BE2C (cell line): Measurements from ENCODE around the gene SEMA6B.
"Not testable (repeated sequence)": the region's sequence is repeated elsewhere in the genome, so short reads cannot be mapped to it uniquely, and the experiment has no call there.

Experiments used
- DNase-seq: peaks from one replicate; pipeline ENCODE4 v3.0.0-alpha.2; 2020
- H3K27me3 ChIP-seq: fragments of 250-450 bp; sonication (Bioruptor Pico); 2 replicates; pipeline ENCODE4 v1.5.1; 2020; ENCODE audit warnings: mild to moderate bottlenecking
- H3K36me3 ChIP-seq: fragments of 250-450 bp; sonication (Bioruptor Pico); 2 replicates; pipeline ENCODE4 v1.5.1; 2020; ENCODE audit warnings: mild to moderate bottlenecking
- H3K4me1 ChIP-seq: fragments of 250-450 bp; sonication (Bioruptor Pico); 2 replicates; pipeline ENCODE4 v1.5.1; 2020
- H3K4me3 ChIP-seq: 2 replicates; pipeline ENCODE4 v1.5.1; 2011; ENCODE audit warnings: low read depth, low read length
- H3K9me3 ChIP-seq: fragments of 250-450 bp; sonication (Bioruptor Pico); 2 replicates; pipeline ENCODE4 v1.5.1; 2020
- CTCF ChIP-seq: IDR thresholded peaks from 2 replicates; pipeline ENCODE4 v1.5.1; 2012; ENCODE audit warnings: mild to moderate bottlenecking, low read depth, low read length

The SEMA6B gene

DNA sequence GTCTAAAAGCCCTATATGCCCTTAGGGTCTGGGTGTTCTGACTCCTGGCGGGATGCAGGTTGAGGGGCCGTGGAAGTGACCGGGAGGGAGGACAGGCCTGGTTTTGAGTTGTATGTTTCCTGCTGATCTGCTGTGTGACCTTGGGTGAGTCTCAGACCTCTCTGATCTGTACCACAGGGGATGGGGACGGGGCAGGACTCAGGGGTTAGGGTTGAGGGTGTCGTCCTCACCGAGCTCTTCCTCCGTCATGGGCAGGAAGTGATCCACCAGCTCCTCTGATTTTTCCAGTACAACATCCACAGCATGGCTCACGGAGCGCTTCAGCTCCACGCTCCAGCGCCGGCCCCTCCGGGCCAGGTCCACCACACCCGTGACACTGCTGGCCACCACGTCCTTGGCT, 30.6 kb downstream of the SEMA6B start:
- no peaks in the 10 kb centered on the region for H3K27me3 ChIP-seq
- no peak for TF ChIP-seq CTCF
- H3K9me3 ChIP-seq = no peaks in the 10 kb centered on the region
- no peaks in the 10 kb centered on the region; the same call in 1 of the 2 replicates for H3K4me1 ChIP-seq
- DNase-seq = no peak
- H3K36me3 ChIP-seq = no peaks in the 10 kb centered on the region
- H3K4me3 ChIP-seq = no peak overlapping the region

GRCh38 chr19:4527377-4527776, 32.1 kb downstream of the SEMA6B start:
- not testable (repeated sequence) for H3K4me1 ChIP-seq, DNase-seq, H3K27me3 ChIP-seq, H3K9me3 ChIP-seq, H3K36me3 ChIP-seq, H3K4me3 ChIP-seq

DNA sequence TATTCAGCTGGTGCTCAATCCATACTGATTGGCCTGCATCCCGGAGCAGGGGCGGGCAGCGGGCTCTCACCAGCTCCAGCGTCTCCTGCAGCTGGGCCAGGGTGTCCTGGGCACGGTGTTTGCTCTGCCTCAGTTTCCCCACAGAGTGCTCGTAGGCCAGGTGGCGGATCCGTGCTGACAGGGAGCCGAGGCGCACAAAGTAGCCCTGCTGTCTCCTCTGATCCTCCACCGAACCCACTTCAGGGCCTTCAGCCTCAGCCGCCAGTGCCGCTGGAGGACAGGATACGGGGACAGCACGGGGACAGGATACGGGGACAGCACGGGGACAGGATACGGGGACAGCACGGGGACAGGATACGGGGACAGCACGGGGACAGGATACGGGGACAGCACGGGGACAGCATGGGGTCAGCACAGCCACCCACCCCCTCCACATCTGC, 33.9 kb downstream of the SEMA6B start:
- no peaks in the 10 kb centered on the region for H3K4me1 ChIP-seq
- no peak overlapping the region for H3K4me3 ChIP-seq
- H3K27me3 ChIP-seq = no peaks in the 10 kb centered on the region
- no peak for TF ChIP-seq CTCF
- no peaks in the 10 kb centered on the region for H3K36me3 ChIP-seq
- no peak for DNase-seq
- no peaks in the 10 kb centered on the region for H3K9me3 ChIP-seq

- Histone ChIP-seq H3K27me3 (no peaks in the 10 kb centered on the region), H3K4me1 (no peaks in the 10 kb centered on the region), H3K36me3 (no peaks in the 10 kb centered on the region), H3K4me3 (no peak overlapping the region), H3K9me3 (no peaks in the 10 kb centered on the region)
- peak; percentile 80 for DNase-seq
- peak; percentile 86 for TF ChIP-seq CTCF
Observed at GRCh38 chr19:4524808-4525562, 34.5 kb downstream of the SEMA6B start.

GRCh38 chr19:4523306-4524110, 36.0 kb downstream of the SEMA6B start:
- H3K36me3 ChIP-seq = no peaks in the 10 kb centered on the region
- peak; percentile 81 for TF ChIP-seq CTCF
- no peaks in the 10 kb centered on the region; the same call in 1 of the 2 replicates for H3K9me3 ChIP-seq
- no peaks in the 10 kb centered on the region for H3K27me3 ChIP-seq
- peak; percentile 66 for DNase-seq
- no peak overlapping the region for H3K4me3 ChIP-seq
- H3K4me1 ChIP-seq = no peaks in the 10 kb centered on the region

DNA sequence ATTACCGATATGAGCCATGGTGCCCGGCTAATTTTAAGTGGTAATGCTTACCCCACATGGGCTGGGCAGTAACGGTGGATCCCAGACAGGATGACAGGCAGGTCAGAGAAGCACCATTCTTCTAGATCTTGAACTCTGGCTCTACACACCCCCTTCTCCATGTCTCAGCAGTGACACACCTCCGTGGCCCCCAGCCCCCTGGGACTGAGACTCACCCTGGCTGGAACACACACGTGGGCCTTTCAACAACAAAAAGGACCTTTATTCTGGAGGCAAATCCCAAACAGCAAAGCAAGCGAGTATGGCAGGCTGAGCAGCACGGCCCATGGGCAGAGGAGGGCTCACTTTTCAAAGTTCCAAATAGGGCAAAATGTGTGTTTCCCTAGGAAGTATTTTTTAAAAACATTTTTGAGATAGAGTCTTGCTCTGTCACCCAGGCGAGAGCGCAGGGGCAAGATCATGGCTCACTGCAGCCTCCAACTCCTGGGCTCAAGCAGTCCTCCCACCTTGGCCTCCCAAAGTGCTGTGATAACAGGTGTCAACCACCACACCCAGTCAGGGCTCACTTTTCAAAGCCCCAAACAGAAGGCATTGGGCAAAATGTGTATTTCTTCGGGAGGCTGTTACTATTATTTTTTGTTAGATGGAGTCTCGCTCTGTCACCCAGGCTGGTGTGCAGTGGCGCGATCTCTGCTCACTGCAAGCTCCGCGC, 37.0 kb downstream of the SEMA6B start:
- DNase-seq = no peak
- no peaks in the 10 kb centered on the region; the same call in 1 of the 2 replicates for H3K9me3 ChIP-seq
- H3K4me3 ChIP-seq = no peak overlapping the region
- no peaks in the 10 kb centered on the region for H3K27me3 ChIP-seq
- H3K4me1 ChIP-seq = no peaks in the 10 kb centered on the region
- H3K36me3 ChIP-seq = no peaks in the 10 kb centered on the region
- no peak for TF ChIP-seq CTCF
